ENCODE measurements around the gene ADSS1.

Gene ADSS1

DNA sequence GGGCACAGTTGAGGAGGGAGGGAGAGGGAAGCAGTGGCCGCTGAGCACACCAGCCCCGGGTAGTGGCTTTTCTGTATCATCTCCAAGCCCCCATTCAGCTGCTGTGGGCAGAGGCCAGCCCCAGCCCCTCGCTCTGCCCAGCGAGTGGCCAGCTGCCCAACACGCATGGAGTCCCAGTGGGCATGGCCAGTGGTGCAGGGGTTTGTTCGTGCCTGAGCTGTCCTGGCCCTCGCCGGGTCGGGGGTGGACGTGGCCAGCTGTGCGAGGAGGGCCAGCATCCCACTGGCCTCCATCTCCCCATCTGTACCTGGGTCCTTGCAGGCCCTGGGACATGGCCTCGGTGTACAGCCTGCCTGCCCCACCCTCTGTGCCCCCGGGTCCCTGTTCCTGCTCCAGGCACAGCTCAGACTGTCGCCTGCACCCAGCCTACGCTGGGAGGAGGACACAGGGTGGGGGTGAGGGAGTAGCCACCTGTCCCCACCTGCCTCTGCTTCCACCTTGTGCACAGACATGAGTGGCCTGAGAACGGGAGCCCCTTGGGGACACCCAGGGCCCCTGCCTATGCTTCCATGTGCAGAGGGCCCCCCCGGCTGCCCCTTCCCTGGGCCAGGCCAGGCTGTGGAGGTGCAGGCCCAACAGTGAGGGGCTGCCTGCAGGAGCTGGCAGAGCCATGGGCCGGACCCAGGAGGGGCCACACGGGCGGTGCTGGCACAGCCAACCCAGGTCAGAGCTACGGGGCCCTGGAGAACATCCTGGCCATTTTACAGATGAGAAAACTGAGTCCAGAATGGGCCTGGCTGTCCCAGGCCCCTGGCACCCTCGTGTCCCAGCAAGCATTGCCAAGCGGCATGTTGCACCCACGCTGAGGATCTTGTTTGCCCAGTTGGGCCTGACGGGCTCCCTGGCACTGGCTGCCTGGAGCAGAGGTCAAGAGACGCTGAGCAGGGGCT lies 30.3 kb upstream of the ADSS1 start:
- no peak overlapping the region for H3K4me3 ChIP-seq (ENCODE audit: low read depth, low read length)
- TF ChIP-seq, protein P1, sequence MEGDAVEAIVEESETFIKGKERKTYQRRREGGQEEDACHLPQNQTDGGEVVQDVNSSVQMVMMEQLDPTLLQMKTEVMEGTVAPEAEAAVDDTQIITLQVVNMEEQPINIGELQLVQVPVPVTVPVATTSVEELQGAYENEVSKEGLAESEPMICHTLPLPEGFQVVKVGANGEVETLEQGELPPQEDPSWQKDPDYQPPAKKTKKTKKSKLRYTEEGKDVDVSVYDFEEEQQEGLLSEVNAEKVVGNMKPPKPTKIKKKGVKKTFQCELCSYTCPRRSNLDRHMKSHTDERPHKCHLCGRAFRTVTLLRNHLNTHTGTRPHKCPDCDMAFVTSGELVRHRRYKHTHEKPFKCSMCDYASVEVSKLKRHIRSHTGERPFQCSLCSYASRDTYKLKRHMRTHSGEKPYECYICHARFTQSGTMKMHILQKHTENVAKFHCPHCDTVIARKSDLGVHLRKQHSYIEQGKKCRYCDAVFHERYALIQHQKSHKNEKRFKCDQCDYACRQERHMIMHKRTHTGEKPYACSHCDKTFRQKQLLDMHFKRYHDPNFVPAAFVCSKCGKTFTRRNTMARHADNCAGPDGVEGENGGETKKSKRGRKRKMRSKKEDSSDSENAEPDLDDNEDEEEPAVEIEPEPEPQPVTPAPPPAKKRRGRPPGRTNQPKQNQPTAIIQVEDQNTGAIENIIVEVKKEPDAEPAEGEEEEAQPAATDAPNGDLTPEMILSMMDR (conservative IDR thresholded peaks at IDR 0.05; ENCODE audit: low read depth, low read length), result no peak
- no peak for DNase-seq (ENCODE audit: low read depth)

DNA sequence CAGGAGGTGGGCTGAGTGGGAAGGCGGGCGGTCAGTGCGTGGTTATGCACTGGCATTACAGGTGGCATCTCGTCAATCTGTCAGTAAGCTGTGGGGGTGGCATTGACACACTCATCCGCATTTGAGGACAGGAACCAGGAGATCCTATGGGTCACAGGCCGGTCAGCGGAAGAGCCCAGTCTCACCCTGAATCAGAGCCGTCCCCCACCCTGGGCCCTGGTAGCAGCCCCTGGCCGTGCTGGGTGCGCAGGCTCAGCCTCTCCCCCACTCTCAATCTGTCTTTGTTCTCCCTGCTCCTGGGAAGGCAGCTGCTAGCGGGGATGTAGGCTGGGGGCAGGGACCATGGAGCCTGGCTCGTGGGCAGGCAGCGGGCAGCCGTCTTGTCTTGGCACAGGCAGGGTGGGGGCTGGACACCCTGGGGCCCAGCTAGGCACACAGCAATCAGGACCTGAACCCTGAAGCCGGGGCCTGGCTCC lies 29.5 kb upstream of the ADSS1 start:
- DNase-seq (ENCODE audit: low read depth), result no peak
- H3K4me3 ChIP-seq (ENCODE audit: low read depth, low read length), result no peak overlapping the region
- TF ChIP-seq, protein P1 (conservative IDR thresholded peaks at IDR 0.05; ENCODE audit: low read depth, low read length), result no peak

DNA sequence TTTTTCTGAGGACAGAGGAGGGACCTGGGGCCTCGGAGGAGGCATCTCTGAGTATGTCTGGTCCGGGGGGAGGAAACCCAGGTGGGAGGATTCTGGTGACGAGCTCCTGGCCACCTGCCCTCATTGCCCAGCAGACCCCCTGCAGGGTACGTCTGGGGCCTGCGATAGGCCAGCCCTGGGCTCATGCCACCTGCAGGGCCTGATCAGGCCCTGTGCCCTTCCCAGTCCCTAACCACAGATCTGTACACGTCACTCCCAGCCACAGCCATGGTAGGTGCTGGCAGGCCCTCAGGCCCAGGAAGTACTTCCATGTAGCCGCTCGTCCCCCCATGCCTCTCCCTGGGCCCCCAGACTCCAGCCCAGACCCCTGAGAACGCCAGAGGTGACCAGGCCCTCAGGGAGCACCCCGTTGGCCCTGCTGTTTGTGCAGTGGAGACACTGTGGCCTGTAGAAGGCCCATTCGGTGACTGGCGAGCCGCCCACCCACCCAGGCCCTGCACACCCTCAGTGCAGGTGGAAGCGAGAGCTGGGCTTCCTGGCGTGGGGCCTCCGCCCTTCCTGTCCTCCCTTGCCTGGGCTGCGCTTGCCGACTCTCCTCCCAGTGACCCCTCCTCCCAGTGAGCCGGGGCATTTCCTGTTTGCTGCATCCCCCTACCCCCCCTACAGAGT lies 28.9 kb upstream of the ADSS1 start:
- no peak for DNase-seq (ENCODE audit: low read depth)

DNA sequence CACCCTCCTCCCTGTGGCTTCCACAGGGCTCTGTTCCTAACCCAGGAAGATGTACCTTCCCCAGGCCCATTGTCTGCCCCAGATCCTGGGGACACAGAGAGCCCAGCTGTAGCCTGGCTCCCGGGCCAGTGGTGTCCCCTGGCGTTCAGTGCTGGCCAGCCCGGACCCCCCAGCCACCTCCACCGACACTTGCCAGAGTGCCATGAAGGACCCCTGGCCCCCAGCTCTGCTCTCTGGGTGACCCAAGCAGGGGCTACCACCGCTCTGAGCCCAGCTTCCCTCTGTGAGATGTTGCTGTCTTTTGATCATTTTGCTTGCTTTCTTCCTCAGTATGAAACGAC lies 28.4 kb upstream of the ADSS1 start:
- DNase-seq (ENCODE audit: low read depth), result no peak
- no peak overlapping the region for H3K4me3 ChIP-seq (ENCODE audit: low read depth, low read length)
- TF ChIP-seq, protein P1 (conservative IDR thresholded peaks at IDR 0.05; ENCODE audit: low read depth, low read length), result no peak

More for the DNA sequence above, 28.9 kb upstream of the ADSS1 start:
- no peak overlapping the region for H3K4me3 ChIP-seq (ENCODE audit: low read depth, low read length)
- TF ChIP-seq, protein P1 (conservative IDR thresholded peaks at IDR 0.05; ENCODE audit: low read depth, low read length), result no peak

DNA sequence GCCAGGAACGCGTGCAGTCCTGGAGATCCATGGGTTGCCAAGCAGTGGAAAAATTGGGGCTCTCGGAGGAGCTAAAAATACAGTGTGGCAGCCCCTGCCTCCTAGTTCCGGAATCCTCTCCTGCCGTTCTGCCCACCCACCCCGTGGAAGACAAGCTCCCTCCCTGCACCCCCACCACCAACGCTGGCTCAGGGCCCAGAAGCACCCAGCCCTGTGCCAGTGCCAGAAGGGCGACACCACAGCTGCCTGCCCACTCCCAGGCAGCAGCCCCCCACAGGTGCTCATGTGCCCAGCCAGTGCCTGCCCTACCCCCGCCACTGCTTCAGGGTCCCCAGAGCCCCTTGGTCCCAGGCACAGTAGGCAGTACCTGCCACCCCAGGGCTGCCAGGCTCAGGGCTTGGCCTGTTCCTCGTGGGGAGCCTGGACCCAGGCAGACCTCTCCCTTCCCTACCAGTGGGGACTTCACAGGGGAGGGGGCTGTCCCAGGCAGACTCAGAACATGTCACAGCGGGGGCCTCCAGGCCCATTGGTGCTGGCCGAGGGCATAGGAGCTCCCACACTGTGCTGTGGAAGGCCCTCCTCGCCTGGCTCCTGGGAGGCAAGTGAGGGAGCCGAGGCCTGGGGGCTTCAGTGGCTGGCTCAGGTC lies 27.2 kb upstream of the ADSS1 start:
- TF ChIP-seq, protein P1 (conservative IDR thresholded peaks at IDR 0.05; ENCODE audit: low read depth, low read length), result no peak
- DNase-seq (ENCODE audit: low read depth), result no peak

DNA sequence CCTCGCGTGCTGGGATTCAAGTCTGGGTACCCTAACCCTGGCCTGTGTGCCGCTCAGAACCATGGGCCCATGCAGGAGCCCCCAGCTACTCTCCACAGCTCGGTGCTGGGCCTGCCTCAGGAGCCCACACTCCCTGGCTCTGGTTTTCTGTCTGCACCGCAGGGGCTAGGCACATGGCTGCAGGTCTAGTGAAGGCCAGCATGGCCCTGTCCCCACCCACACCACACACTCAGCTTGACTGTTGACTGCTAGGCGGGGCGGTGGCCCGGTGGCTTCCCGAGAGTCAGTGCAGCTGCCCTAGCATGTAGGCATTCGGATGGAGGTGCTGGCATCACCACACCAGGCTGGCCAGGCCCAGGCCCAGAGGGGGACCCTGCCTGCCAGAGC lies 26.7 kb upstream of the ADSS1 start:
- TF ChIP-seq, protein P1 (conservative IDR thresholded peaks at IDR 0.05; ENCODE audit: low read depth, low read length), result no peak
- H3K4me3 ChIP-seq (ENCODE audit: low read depth, low read length), result no peak overlapping the region
- no peak for DNase-seq (ENCODE audit: low read depth)

More for the DNA sequence above, 27.2 kb upstream of the ADSS1 start:
- H3K4me3 ChIP-seq (ENCODE audit: low read depth, low read length), result no peak overlapping the region
